IPS-NIHi11 (cell line): ENCODE measurements around the gene AFF4.
"Not testable (repeated sequence)": the region's sequence is repeated elsewhere in the genome, so short reads cannot be mapped to it uniquely, and the experiment has no call there.

Experiments used
- DNase-seq: peaks from one replicate; pipeline ENCODE4 v3.0.0; 2012; ENCODE audit warnings: mixed read lengths, low spot score

Gene AFF4

DNA sequence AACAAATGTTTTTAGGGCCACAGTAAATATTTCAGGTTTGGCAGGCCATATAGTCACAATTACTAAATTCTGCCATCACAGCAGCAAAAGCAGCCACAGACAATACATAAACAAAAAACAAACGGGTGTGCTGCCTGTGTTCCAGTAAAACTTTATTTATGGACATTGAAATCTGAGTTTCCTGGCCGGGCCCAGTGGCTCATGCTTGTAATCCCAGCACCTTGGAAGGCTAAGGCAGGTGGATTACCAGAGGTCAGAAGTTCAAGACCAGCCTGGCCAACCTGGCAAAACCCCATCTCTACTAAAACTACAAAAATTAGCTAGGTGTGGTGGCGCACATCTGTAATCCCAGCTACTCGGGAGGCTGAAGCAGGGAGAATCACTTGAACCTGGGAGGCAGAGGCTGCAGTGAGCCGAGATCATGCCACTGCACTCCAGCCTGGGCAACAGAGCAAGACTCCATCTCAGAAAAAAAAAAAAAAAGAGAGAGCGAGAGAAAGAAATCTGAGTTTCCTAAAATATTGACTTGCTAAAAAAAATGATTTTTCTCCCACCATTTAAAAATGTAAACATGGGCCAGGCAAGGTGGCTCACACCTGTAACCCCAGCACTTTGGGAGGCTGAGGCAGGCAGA lies 7.2 kb downstream of the AFF4 start:
- DNase-seq = not testable (repeated sequence)

DNA sequence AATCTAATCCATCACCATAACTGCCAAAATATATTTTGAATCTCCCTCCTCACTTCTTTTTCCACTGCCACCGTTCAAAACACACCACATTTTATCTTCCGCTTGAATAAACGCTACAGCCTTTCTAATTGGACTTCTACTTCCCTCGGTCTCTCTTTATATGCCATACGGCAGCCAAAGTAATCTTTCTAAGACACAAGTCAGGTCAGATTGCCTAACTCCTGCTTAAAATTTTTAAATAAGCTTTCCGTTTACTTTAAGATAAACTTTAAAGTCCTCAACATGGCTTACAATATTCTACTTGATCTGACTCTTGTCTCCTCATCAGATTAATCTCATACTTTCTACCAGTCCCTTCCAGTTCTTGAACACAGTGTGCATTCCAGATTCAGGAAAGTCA lies 9.7 kb downstream of the AFF4 start:
- no peak for DNase-seq

DNA sequence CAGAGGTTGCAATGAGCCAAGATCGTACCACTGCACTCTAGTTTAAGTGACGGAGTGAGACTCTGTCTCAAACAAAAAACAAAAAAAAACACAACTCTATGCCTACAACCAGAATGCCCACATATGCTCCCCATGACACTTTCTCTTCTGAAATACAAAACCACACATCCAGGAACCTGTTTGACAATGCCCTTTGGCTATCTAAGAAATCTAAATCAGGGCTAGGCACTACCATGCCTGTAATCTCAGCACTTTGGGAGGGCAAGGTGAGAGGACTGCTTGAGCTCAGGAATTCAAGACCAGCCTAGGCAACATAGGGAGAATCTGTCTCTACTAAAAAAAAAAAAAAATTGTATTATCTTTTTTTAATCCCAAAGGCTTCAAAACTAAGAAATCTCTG lies 10.6 kb downstream of the AFF4 start:
- no peak for DNase-seq

DNA sequence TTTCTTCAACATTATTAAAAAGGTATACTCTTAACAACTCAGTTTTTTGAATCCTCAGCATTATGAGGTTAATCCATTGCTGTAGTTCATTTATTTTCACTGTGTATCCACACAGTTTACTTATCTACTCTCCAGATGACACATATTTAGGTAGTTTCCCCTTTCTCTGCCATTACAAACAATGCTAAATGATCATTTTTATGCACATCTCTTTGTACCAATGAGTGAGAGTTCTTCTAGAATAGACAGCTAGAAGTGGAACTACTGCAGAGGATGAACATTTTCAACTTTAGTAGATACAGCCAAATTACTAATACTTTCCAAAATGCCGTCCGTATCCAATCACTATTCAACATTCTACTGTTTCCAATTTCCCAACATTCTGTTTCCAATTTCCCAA lies 11.5 kb downstream of the AFF4 start:
- no peak for DNase-seq

DNA sequence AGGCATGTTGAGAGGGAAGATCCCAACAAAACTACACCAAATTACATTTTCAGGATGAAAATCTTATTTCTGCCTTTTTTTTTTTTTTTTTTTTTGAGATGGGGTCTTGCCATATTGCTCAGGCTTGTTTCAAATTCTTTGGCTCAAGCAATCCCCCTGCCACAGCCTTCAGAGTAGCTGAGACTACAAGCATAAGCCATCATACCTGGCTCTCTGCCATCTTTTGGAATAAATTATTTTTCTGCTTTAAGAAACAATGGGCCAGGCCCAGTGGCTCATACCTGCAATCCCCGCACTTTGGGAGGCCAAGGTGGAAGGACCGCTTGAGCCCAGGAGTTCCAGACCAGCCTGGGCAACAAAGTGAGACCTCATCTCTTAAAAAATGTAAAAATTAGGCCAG lies 14.3 kb downstream of the AFF4 start:
- no peak for DNase-seq

DNA sequence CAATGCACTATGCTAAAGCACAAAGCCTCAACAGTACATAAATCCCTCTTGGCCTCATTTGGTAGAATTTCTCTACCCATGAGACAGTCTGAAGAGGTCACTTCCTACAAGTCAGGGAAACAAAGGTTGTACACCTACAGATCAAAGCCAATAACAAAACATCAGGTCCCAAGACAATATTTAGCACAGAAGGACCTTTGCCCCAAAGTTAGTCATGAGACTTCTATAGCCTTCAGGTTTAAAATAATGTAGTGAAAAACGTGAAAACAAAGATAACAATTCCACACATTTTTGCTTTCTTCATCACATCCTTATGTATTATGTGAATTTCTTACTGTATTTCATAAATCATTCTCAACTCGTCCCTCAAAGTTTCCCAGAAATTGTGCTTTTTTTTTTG lies 15.8 kb downstream of the AFF4 start:
- no peak for DNase-seq

DNA sequence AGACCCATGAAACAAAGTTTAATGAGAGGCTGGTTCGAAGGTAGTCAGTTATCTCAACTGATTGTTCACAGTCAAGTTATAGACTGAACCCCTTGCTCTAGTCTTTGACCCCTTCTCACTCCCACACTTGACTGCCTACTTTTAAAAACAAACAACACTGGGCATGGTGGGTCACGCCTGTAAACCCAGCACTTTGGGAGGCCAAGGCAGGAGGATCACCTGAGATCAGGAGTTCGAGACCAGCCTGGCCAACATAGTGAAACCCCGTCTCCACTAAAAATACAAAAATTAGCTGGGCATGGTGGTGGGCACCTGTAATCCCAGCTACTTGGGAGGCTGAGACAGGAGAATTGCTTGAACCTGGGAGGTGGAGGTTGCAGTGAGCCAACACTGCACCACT lies 18.1 kb downstream of the AFF4 start:
- DNase-seq = not testable (repeated sequence)

DNA sequence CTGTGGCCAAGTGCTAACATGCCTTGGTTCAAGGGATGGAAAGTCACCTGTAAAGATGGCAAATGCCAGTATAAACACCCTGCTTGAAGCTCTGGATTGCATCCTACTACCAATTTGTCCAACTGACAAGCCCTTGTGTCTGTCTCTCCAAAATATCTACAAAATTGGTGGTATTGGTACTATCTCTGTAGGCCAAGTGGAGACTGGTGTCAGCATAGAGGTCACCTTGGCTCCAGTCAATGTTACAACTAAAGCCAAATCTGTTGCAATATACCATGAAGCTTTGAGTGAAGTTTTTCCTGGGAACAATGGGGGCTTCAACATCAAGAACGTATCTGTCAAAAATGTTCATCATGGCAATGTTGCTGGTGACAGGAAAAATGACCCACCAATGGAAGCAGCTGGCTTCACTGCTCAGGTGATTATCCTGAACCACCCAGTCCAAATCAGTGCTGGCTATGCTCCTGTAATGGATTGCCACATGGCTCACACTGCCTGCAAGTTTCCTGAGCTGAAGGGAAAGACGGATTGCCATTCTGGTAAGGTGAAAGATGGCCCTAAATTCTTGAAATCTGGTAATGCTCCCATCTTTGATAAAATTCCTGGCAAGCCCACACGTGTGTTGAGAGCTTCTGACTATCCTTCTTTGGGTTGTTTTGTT lies 19.9 kb downstream of the AFF4 start:
- DNase-seq = no peak

DNA sequence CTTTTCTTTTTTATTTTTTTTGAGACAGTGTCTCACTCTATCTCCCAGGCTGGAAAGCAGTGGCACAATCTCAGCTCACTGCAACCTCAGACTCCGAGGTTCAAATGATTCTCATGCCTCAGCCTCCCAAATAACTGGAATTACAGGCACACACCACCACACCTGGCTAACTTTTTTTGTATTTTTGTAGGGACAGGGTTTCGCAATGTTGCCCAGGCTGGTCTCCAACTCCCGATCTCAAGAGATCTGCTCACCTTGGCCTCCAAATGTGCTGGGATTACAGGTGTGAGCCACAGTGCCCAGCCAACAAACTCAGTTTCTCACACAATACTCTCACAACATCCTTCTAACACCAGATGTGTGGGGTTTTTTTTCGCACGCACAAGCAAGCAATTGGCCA lies 22.1 kb downstream of the AFF4 start:
- no peak for DNase-seq

DNA sequence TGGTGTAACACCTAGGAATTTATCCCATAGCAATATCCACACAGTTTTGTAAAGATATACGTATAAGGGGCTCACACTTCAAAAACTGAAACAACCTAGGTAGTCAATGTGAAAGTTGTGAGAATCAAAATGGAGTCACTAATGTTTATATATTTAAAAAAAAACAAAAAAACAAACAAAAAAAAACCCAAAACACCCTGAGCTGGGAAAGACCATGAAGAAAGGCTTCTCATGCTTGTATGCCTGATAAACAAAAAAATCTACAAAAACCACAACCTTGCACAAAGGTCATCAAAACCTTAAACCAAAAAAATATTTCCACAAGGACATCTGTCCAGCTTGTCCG lies 35.4 kb downstream of the AFF4 start:
- DNase-seq = no peak

DNA sequence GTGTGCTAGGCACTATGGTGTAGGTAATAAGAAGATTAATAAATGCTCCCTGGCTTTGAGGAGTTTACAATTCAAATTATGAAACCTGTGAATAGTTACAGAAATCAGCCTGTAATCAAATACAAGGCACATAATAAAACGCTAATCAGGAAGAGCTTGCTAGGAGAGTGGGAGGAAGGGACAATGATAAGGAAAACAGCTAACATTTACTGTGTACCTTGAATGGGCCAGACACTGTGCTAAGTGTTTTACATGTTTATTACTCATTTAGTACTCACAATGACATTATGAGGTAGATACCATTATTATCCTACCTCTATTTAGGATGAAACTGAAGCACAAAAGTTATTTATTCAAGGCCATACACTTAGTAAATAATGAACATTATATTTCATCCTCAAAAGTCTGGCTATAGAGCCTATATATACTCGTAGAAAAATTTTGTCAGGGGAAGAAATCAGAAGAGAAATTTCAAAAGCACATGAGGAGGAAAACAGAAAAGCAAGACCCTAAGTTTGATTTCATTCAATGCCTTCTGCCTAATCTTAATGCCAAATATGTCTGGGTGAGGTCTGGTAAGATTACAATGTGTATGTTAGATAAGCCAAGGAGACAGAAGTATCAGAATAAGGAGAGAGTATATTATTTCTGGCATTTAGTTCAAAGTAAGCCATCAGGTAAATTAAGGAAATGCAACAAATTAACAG lies 35.9 kb downstream of the AFF4 start:
- no peak for DNase-seq

DNA sequence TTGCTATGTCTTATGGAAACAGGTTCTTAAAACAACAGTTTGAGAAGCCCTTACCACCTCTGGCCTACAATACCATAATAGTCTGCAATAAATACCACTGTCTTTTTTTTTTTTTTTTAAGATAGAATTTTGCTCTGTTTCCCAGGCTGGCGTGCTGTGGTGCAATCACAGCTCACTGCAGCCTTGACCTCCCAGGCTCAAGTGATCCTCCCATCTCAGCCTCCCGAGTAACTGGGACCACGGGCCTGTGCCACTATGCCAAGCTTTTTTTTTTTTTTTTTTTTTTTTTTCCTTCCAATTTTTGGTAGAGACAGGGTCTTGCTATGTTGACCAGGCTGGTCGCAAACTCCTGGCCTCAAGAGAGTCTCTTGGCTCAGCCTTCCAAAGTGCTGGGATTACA lies 37.0 kb downstream of the AFF4 start:
- DNase-seq = no peak

DNA sequence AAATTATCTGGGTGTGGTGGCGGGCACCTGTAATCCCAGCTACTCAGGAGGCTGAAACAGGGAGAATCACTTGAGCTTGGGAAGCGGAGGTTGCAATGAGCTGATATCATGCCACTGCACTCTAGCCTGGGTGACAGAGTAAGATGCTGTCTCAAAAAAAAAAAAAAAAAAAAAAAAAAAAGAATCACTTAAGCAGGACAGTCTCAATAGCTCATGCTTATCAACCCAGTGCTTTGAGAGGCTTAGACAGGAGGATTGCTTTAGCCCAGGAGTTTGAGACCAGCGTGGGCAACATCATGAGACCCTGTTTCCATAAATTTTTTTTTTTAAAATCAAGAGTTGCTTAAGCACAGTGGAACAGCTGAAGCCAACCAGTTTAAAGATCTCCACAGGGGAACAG lies 47.3 kb downstream of the AFF4 start:
- DNase-seq = no peak

DNA sequence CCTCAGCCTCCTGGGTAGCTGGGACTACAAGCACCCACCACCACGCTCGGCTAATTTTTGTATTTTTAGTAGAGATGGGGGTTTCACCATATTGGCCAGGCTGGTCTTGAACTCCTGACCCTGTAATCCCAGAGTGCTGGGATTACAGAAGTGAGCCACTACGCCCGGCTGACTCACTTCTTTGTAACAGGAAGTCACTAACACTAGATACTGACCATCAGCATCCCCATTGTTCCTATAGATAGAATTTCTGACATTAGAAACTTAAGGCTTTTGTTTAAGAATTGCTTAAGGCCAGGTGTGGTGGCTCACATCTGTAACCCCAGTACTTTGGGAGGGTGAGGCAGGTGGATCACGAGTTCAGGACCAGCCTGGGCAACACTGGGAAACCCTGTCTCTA lies 47.8 kb downstream of the AFF4 start:
- DNase-seq = no peak

DNA sequence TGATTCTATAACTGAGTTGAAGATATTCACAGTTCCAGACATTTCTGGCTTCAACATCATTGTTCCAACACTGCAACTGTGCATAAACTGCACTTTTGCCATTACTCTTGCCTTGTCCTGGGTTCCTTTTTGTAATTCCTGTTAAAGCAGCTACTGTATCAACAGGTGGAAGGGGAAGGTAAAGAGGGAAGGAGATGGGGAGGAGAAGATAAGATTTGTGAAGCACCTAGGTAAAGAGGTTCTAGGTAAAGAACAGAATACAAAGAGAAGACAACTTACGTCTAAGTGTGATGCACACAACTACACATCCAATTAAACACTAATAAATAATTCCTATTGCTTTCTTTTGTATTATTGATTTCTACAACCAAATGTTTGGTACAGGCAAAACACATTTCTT lies 53.7 kb downstream of the AFF4 start:
- DNase-seq = no peak

DNA sequence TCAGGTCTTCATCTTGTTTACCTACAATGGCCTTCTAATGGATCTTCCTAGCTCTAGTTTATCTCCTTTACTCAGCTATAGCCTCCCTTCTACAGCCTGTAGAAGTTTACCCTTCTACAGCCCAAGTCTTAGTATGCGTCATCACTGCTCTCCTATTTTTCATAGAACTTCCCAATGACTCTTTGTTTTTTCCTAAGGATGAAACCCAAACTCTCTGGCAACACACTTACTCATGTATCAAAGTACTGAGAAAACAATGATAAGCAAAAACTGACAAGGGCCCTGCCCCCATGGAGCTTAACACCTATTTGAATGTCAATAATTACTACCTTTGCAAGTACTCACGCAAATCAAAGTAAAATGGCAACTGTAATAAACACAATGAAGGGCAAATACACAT lies 56.3 kb downstream of the AFF4 start:
- no peak for DNase-seq

DNA sequence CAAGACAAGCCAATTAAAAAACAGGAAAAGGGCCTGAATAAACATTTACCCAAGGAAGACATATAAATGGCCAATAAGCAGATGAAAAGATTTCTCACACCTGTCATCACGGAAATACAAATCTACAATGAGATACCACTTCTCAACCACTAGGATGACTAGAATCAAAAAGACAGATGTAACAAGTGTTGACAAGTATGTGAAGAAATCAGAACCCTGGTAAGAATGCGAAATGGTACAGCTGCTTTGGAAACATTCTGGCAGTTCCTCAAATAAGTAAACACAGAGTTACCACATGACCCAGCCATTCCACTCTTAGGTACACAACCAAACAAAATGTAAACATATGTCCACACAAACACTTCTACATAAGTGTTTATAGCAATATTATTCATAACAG lies 57.5 kb downstream of the AFF4 start:
- DNase-seq = no peak

DNA sequence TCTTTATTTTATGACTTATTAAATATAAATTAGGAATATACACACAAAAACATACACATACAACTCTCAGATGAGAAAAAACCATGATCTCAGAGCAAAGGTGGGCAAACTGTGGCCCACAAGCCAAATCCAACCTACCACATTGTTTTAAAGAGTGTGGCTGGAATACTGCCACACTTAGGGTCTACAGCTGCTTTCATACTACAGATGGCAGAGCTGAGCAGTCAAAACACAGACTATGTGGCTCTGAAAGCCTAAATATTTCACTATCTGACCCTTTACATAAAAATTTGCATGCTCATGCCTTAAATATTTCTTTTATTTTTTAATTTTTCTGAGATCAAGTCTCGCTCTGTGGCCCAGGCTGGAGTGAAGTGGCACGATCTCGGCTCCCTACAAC lies 61.7 kb downstream of the AFF4 start:
- DNase-seq = no peak

DNA sequence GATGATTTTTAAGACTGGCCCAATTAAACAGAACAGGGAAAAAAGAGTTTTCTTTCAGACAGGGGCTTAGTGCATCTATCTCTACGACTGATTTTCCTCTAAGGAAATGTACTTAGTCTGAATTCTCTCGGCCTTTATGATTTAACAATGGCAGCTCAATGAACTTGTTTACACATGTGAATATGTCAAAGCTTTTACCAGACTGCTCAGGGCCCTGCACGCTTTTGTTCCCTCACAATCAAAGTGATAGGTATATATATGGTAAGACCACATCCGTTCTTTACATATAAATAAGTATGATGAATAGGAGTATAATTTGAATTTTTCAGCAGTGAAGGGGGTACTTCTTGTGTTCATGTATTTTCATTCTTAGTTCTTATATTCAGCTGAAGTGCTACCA lies 62.4 kb downstream of the AFF4 start:
- DNase-seq = no peak

DNA sequence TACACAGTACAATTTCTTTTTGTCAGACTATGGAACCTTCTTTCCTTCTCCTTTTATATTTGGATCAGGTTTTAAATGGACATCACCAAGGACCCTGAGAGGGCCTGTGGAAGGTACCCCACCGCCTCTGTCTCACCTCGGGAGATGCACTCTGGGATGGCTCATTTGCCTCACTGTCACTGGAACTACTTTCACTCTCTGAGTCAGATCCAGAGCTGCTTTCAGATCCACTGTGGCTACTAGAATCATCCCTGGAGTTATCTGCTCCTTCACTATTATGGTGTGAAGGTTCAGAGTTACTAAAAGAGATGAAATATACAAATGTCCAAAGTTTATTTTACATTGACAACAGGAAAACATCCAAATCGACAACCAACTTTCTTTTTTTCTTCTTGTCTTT lies 65.3 kb downstream of the AFF4 start:
- DNase-seq = no peak

DNA sequence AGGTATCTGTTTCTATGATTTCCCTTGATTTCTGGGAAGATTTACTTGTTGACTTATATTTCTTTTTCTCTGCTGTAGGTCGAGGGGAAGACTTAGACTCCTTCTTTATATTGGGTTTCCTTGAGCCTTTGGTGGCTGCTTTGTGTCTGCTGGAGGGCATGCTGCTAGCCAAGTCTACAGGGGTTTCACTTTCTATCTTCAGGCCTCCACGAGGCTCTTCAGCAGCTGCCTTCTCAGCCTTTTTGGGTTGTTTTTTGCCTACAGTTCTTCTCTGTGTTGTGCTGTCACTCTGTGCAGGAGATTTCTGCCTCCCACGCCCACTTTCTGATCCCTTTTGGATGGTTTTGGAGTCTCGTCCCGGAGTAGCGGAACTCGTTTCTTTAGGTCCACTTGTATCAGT lies 66.7 kb downstream of the AFF4 start:
- no peak for DNase-seq

DNA sequence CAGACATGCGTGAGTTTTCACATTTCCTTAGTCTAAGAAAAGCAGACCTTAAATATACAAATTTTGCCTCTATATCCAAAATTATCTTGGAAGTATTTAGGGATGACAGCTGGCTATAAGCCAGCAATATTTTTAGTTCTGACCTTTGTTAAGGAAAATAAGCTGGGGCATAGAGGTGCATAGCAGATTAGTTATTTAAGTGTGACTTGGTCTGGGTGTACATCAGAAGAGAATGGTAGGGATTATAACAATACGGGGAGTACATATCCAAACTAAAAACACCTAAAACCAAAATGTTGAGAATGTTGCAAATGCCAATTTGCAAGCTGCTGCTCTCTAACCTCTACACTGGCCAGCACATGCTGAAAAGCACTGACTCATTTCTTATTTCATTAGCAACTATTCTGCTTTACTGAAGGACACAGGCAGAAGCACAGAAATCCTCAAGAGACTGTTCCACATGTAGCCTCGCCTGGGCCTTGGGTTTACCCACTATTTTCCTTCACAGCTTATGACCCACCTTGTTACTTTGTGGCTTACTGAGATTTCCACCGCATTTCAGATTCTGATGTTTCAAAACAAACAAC lies 67.6 kb downstream of the AFF4 start:
- DNase-seq = no peak

DNA sequence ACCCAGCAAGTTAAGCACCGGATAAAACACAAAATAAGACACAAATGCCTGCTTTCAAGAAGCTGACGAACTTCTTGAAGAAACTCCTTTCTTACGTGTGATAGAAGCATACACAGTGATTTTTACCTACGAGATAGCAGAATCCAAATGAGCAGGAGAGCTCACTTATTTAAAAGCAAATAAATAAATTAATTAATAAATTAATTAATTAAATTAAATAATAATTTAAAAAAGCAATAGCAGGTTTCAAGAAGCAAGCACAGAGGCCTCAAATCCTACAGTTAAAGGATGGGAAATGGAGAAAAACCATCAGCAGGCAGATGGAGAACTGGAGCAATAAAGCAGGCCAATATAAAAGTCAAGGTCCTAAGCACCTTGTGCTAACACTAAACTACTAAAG lies 72.6 kb downstream of the AFF4 start:
- DNase-seq = no peak

DNA sequence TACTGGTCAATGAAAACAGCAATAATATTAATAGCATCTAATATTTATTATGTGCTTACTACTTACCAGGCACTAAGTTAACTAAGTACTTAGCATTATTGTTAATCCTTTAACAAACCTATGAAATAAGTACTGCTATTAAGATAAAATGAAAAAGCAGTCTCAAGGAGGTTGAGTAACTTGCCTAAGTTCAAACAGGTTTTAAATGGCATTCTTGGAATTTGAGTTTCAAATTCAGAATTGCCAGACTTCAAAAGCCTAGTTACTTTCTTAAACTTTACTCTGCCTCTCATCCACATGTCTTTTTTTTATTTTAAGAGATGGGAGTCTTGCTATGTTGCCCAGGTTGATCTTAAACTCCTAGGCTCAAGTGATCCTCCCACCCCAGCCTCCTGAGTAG lies 73.9 kb downstream of the AFF4 start:
- no peak for DNase-seq
